SU-DHL-6 (cell line): ENCODE results near the gene SH3RF2.

ENCODE experiments used
- H2AFZ ChIP-seq: fragments of 200-600 bp; sonication (generic); 2 replicates; pipeline ENCODE4 v1.6.1; 2014; ENCODE audit warnings: low read depth, mild to moderate bottlenecking, moderate library complexity, mixed read lengths, antibody characterized with exemption, low read length; ENCODE audit not compliant: severe bottlenecking
- H3F3A ChIP-seq: fragments of 200-600 bp; shearing (Covaris generic); 2 replicates; pipeline ENCODE4 v1.6.0; 2016; ENCODE audit warnings: antibody characterized with exemption, mild to moderate bottlenecking; ENCODE audit not compliant: insufficient read depth
- H3K27ac ChIP-seq: fragments of 200-600 bp; sonication (generic); 2 replicates; pipeline ENCODE4 v1.5.1; 2016; ENCODE audit warnings: low read depth, mild to moderate bottlenecking, low read length, moderate library complexity, mixed read lengths
- H3K27me3 ChIP-seq: fragments of 200-600 bp; sonication (generic), shearing (Covaris generic); 2 replicates; pipeline ENCODE4 v1.6.0; 2014; ENCODE audit warnings: mild to moderate bottlenecking, low read length
- H3K36me3 ChIP-seq: fragments of 200-600 bp; sonication (generic); 2 replicates; pipeline ENCODE4 v1.6.1; 2014; ENCODE audit warnings: mild to moderate bottlenecking, low read length, mixed read lengths
- H3K4me2 ChIP-seq: fragments of 300-600, 200-600 bp; shearing (Covaris generic), sonication (generic); 2 replicates; pipeline ENCODE4 v1.6.0; 2014; ENCODE audit warnings: low read length, low read depth, mild to moderate bottlenecking; ENCODE audit not compliant: poor library complexity, severe bottlenecking
- H3K4me3 ChIP-seq: fragments of 200-600 bp; sonication (generic); 2 replicates; pipeline ENCODE4 v1.5.1; 2014; ENCODE audit warnings: antibody characterized with exemption, low read length, mild to moderate bottlenecking, mixed read lengths; ENCODE audit not compliant: insufficient read depth, poor library complexity, severe bottlenecking
- H3K79me2 ChIP-seq: fragments of 200-600 bp; sonication (generic); 2 replicates; pipeline ENCODE4 v1.6.1; 2014; ENCODE audit warnings: mild to moderate bottlenecking, low read length, moderate library complexity; ENCODE audit not compliant: insufficient read depth
- H3K9ac ChIP-seq: fragments of 200-600 bp; sonication (generic); 2 replicates; pipeline ENCODE4 v1.7.0; 2014; ENCODE audit warnings: mild to moderate bottlenecking, low read length
- H3K9me2 ChIP-seq: fragments of 200-600 bp; sonication (generic); replicated peaks from 2 replicates; pipeline ENCODE4 v1.6.1; 2014; ENCODE audit warnings: low read length; ENCODE audit not compliant: insufficient read depth
- H3K9me3 ChIP-seq: fragments of 200-600 bp; sonication (generic); 2 replicates; pipeline ENCODE4 v1.6.1; 2014; ENCODE audit warnings: low read length, mixed read lengths; ENCODE audit not compliant: insufficient read depth
- H4K20me1 ChIP-seq: fragments of 200-600 bp; sonication (generic); 2 replicates; pipeline ENCODE4 v1.6.1; 2014; ENCODE audit warnings: low read depth, mild to moderate bottlenecking, antibody characterized with exemption, low read length, moderate library complexity, mixed read lengths
- CTCF ChIP-seq: fragments of 200-600 bp; sonication (generic); IDR thresholded peaks from one replicate; pipeline ENCODE4 v1.5.1; 2017; ENCODE audit warnings: antibody characterized with exemption, mild to moderate bottlenecking, low read length, moderate library complexity; ENCODE audit not compliant: insufficient read depth, poor library complexity, severe bottlenecking
- EZH2phosphoT487 ChIP-seq: fragments of 200-600 bp; sonication (generic), shearing (Covaris generic); conservative IDR thresholded peaks from 2 replicates; pipeline ENCODE4 v1.6.1; 2018; ENCODE audit warnings: mild to moderate bottlenecking, antibody characterized with exemption, low read length, moderate library complexity, mixed read lengths

SH3RF2 gene

GRCh38 chr5:145983446-145983845 lies 47.1 kb downstream of the SH3RF2 start:
- no peak overlapping the region for H2AFZ ChIP-seq
- H4K20me1 ChIP-seq, result no peaks in the 10 kb centered on the region
- no peaks in the 10 kb centered on the region for H3K79me2 ChIP-seq
- H3F3A ChIP-seq, result no peaks in the 10 kb centered on the region
- no peaks in the 10 kb centered on the region for H3K9me2 ChIP-seq
- no peak overlapping the region for H3K9ac ChIP-seq
- H3K27me3 ChIP-seq, result no peaks in the 10 kb centered on the region
- no peaks in the 10 kb centered on the region for H3K9me3 ChIP-seq
- H3K36me3 ChIP-seq, result no peaks in the 10 kb centered on the region
- H3K4me2 ChIP-seq, result no peak overlapping the region
- TF ChIP-seq EZH2phosphoT487 (no peak), CTCF (no peak)
- H3K4me3 ChIP-seq, result no peak overlapping the region
- H3K27ac ChIP-seq, result no peak overlapping the region

GRCh38 chr5:145984072-145984471 lies 47.7 kb downstream of the SH3RF2 start:
- Histone ChIP-seq H3K9me3 (no peaks in the 10 kb centered on the region), H3K27me3 (no peaks in the 10 kb centered on the region), H3F3A (no peaks in the 10 kb centered on the region), H2AFZ (no peak overlapping the region), H3K79me2 (no peaks in the 10 kb centered on the region), H3K27ac (no peak overlapping the region), H3K4me3 (no peak overlapping the region), H4K20me1 (no peaks in the 10 kb centered on the region), H3K36me3 (no peaks in the 10 kb centered on the region), H3K4me2 (no peak overlapping the region), H3K9ac (no peak overlapping the region), H3K9me2 (no peaks in the 10 kb centered on the region)
- TF ChIP-seq EZH2phosphoT487 (no peak), CTCF (no peak)

- Histone ChIP-seq H3K9me3 (no peaks in the 10 kb centered on the region), H3K36me3 (no peaks in the 10 kb centered on the region), H4K20me1 (no peaks in the 10 kb centered on the region), H3K27ac (no peak overlapping the region), H3K79me2 (no peaks in the 10 kb centered on the region), H3K4me2 (no peak overlapping the region), H3F3A (no peaks in the 10 kb centered on the region), H3K9ac (no peak overlapping the region), H3K27me3 (no peaks in the 10 kb centered on the region), H2AFZ (no peak overlapping the region), H3K9me2 (no peaks in the 10 kb centered on the region), H3K4me3 (no peak overlapping the region)
- TF ChIP-seq CTCF (no peak), EZH2phosphoT487 (no peak)
Observed at GRCh38 chr5:145987856-145988255, 51.5 kb downstream of the SH3RF2 start.

GRCh38 chr5:145988993-145989392 lies 52.6 kb downstream of the SH3RF2 start:
- H3K9ac ChIP-seq, result no peak overlapping the region
- H3K4me2 ChIP-seq, result no peak overlapping the region
- H3K79me2 ChIP-seq, result no peaks in the 10 kb centered on the region
- no peaks in the 10 kb centered on the region for H3K9me3 ChIP-seq
- TF ChIP-seq EZH2phosphoT487, result no peak
- no peak overlapping the region for H3K4me3 ChIP-seq
- no peaks in the 10 kb centered on the region for H3K36me3 ChIP-seq
- H2AFZ ChIP-seq, result no peak overlapping the region
- no peaks in the 10 kb centered on the region for H3K27me3 ChIP-seq
- no peak overlapping the region for H3K27ac ChIP-seq
- H4K20me1 ChIP-seq, result no peaks in the 10 kb centered on the region
- no peaks in the 10 kb centered on the region for H3F3A ChIP-seq
- H3K9me2 ChIP-seq, result no peaks in the 10 kb centered on the region
